Ascending aorta (tissue), 2 donors: ENCODE measurements around the gene RBM17. TPM values are rescaled to one million over a fixed set of nuclear protein-coding genes. Genes with fewer than 3 reads are reported as not detected.

ENCODE experiments used
- DNase-seq, 2 donors: peaks; one replicate each; pipeline ENCODE4 v3.0.0-alpha.2; 2019; ENCODE audit warnings: low spot score in 2 of 2
- H3K27ac ChIP-seq, 2 donors: fragments of 200-600 bp; sonication (generic); one replicate each; pipeline ENCODE4 v1.5.1; 2016 to 2017; ENCODE audit warnings: mild to moderate bottlenecking in 1 of 2
- H3K27me3 ChIP-seq: fragments of 200-600 bp; sonication (generic); one replicate; pipeline ENCODE4 v1.5.1; 2017
- H3K36me3 ChIP-seq, 2 donors: fragments of 200-600 bp; sonication (generic); one replicate each; pipeline ENCODE4 v1.5.1; 2016
- H3K4me1 ChIP-seq, 2 donors: fragments of 200-600 bp; sonication (generic); one replicate each; pipeline ENCODE4 v1.5.1; 2016 to 2017; ENCODE audit warnings: mild to moderate bottlenecking in 1 of 2
- H3K4me3 ChIP-seq, 2 donors: fragments of 200-600 bp; sonication (generic); one replicate each; pipeline ENCODE4 v1.5.1; 2016 to 2017; ENCODE audit warnings: mild to moderate bottlenecking in 1 of 2
- H3K9me3 ChIP-seq, 2 donors: fragments of 200-600 bp; sonication (generic); one replicate each; pipeline ENCODE4 v1.5.1; 2016
- intact Hi-C: fragments of 100-400 bp; cut with DNase I; formaldehyde crosslinking; loops from one replicate; pipeline ENCODE4 v1.15.1; 2023
- total RNA-seq: library from RNA; depleted of rRNA; stranded (reverse); fragments of >200 nt; gene quantifications from one replicate; pipeline ENCODE4 v1.1.0, GENCODE V29; 2016
- TF ChIP-seq, protein P1 (sequence below), 3 experiments: fragments of 200-600 bp in 2 of 3; fragments of 450-650 bp in 1 of 3; sonication (generic) in 2 of 3; IDR thresholded peaks; one replicate each; pipeline ENCODE4 v1.5.1; 2016 to 2019; ENCODE audit warnings: antibody characterized with exemption in 3 of 3, mild to moderate bottlenecking in 1 of 3, moderate library complexity in 1 of 3

Gene RBM17
- total RNA-seq, 1 donor from 2014 or later, result 22.7 TPM

DNA sequence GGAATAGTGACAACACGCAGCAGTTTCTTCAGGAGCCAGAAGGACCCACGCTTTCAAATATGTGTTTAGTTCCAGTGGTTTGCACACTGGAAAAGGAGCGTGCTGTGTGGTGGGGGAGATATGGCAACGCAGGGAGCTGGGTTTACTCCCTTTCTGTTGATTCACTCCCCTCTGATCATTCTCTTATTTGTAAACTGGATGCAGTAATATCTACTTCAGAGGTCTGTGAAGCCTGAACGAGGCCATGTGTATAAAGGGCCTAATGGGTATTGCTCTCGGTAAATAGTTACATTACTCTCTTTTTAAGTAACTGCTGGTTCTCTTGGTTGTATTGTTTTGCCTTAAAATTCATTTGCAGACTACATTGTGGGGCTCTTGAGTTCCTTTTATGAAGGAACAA, 19.2 kb downstream of the RBM17 start:
- no peak for DNase-seq
- peaks cover 49 to 70% of the 10 kb centered on the region in 2 donors for H3K36me3 ChIP-seq
- H3K27me3 ChIP-seq, result no peaks in the 10 kb centered on the region
- H3K4me1 ChIP-seq, result peaks cover 0 to 2% of the 10 kb centered on the region in 2 donors
- H3K9me3 ChIP-seq, result no peaks in the 10 kb centered on the region
- intact Hi-C loops, result loop anchor here (2.0 kb wide), 2 partner anchors 43 to 95 kb away; partner anchors contain the start of gene PFKFB3
- H3K4me3 ChIP-seq, result no peak overlapping the region
- no peak overlapping the region for H3K27ac ChIP-seq
- TF ChIP-seq, protein P1, sequence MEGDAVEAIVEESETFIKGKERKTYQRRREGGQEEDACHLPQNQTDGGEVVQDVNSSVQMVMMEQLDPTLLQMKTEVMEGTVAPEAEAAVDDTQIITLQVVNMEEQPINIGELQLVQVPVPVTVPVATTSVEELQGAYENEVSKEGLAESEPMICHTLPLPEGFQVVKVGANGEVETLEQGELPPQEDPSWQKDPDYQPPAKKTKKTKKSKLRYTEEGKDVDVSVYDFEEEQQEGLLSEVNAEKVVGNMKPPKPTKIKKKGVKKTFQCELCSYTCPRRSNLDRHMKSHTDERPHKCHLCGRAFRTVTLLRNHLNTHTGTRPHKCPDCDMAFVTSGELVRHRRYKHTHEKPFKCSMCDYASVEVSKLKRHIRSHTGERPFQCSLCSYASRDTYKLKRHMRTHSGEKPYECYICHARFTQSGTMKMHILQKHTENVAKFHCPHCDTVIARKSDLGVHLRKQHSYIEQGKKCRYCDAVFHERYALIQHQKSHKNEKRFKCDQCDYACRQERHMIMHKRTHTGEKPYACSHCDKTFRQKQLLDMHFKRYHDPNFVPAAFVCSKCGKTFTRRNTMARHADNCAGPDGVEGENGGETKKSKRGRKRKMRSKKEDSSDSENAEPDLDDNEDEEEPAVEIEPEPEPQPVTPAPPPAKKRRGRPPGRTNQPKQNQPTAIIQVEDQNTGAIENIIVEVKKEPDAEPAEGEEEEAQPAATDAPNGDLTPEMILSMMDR (IDR thresholded peaks at IDR 0.05), result no peak

DNA sequence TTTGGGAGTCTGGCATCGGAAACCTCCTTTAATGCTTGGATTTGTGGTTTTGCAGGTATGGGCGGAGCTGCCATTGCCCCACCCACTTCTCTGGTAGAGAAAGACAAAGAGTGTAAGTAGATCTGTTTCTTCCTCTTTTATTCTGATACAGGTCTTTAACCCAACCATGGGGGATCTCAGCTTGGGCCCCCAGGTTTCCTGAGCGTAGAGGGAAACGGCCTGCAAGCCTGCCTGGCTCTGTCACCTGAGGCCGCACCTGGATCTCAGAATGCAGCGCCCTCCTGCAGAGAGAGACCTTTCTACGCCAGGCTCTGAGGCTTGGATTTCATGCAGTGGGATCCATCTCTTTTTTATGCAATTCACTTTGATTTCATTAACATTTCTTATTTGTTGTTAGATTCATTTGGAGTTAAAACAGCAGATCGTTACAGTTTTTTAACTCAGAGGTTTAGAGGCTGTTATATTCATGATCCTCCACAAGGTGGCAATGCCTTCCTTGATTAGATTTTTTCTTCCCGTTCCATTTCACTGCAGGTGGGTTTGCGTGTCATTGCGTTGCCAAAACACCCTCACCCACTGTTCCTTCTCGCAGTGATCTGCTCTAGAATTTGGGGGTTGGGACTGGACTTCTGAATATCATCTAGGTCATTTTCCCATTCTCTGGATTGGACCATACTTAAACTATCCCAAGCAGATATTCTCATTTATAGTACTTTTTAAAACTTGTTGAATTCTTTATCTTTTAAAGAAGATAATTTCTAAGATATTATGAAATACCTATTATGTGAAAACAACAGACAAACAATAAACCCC, 20.0 kb downstream of the RBM17 start:
- Histone ChIP-seq H3K27ac (no peak overlapping the region), H3K36me3 (peaks cover 51 to 74% of the 10 kb centered on the region in 2 donors)

DNA sequence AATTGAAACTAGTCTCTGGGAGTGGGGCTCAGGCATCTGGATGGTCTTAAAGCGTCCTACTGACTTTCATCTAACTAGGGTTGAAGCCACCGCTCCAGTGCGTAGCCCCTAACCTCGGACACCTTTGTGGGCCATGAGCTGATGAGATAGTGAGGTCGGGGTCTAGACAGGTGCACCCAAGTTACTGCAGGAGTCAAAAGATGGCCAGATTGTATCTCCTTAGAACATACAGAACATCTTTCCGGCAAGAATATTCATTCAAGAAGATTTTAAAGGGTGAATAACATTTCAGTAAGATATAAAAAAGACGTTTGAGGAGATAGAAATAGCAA, 20.6 kb downstream of the RBM17 start:
- no peak for DNase-seq
- Histone ChIP-seq H3K4me3 (no peak overlapping the region), H3K36me3 (peaks cover 53 to 80% of the 10 kb centered on the region in 2 donors), H3K9me3 (no peaks in the 10 kb centered on the region), H3K27me3 (no peaks in the 10 kb centered on the region), H3K27ac (no peak overlapping the region), H3K4me1 (peaks cover 0 to 2% of the 10 kb centered on the region in 2 donors)
- TF ChIP-seq, protein P1 (IDR thresholded peaks at IDR 0.05), result no peak
- intact Hi-C loops, result loop anchor here (1.0 to 2.0 kb wide), 3 partner anchors 41 to 292 kb away; partner anchors contain the start of gene PFKFB3

More for the DNA sequence above, 20.0 kb downstream of the RBM17 start:
- no peaks in the 10 kb centered on the region for H3K27me3 ChIP-seq
- H3K9me3 ChIP-seq, result no peaks in the 10 kb centered on the region
- H3K4me1 ChIP-seq, result peaks cover 0 to 2% of the 10 kb centered on the region in 2 donors
- no peak overlapping the region for H3K4me3 ChIP-seq
- no peak for DNase-seq
- TF ChIP-seq, protein P1 (IDR thresholded peaks at IDR 0.05), result peak; percentile 69 to 84 (median 82)
- intact Hi-C loops, result loop anchor here (1.0 to 2.0 kb wide), 3 partner anchors 42 to 292 kb away; partner anchors contain the start of gene PFKFB3

DNA sequence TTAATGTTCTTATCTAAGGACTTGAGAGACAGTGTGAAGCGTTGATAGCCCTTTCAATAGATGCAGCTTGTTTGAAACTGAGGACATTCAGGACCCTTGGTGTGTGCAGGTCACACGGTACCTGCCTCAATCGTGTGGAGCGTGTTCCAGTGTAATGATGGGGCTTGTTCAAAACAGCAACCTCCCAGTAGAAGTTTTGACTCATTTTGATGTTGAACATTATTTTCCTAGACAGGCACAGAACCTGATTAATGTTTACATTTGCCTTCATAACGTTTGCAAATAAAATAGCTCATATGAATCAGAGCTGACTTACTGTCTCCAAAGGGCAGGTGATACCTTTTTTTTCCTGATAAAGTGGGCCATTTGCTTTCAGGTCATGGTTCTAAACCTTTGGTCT, 21.3 kb downstream of the RBM17 start:
- H3K9me3 ChIP-seq, result no peaks in the 10 kb centered on the region
- intact Hi-C loops, result no loop called here
- TF ChIP-seq, protein P1 (IDR thresholded peaks at IDR 0.05), result no peak
- H3K4me1 ChIP-seq, result peaks cover 0 to 6% of the 10 kb centered on the region in 2 donors
- no peak for DNase-seq
- H3K36me3 ChIP-seq, result peaks cover 49 to 85% of the 10 kb centered on the region in 2 donors
- H3K27ac ChIP-seq, result no peak overlapping the region
- H3K4me3 ChIP-seq, result no peak overlapping the region
- H3K27me3 ChIP-seq, result no peaks in the 10 kb centered on the region

DNA sequence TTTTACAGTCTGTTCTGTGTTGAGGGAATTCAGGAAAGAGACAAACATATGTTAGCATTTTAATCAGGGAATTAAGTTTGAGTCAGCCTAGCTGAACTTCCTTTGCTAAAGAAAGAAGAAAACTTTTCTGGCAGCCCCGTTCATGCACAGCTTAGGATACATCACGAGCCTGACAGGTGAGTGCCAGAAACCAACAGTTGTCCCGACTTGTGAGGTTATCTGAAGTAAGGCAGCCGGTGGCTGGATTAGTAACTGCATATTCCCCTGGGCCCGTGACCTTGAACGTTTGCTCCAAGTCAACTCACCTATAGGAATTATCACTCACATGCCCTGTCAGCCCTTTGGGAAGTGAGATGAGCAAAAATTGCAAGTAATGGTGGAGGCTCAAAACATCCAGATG, 24.1 kb downstream of the RBM17 start:
- H3K4me1 ChIP-seq, result peaks cover 0 to 10% of the 10 kb centered on the region in 2 donors
- intact Hi-C loops, result no loop called here
- H3K9me3 ChIP-seq, result no peaks in the 10 kb centered on the region
- no peak overlapping the region for H3K27ac ChIP-seq
- no peak overlapping the region for H3K4me3 ChIP-seq
- no peak for DNase-seq
- TF ChIP-seq, protein P1 (IDR thresholded peaks at IDR 0.05), result no peak
- H3K27me3 ChIP-seq, result no peaks in the 10 kb centered on the region
- peaks cover 36 to 67% of the 10 kb centered on the region in 2 donors for H3K36me3 ChIP-seq
